SKM-1 (cell line): ENCODE data around the gene RFX7.

ENCODE experiments used
- DNase-seq: peaks from one replicate; lab custom pipeline; 2025; ENCODE audit not compliant: unreplicated experiment; lab: John Stamatoyannopoulos, UW

Gene RFX7

DNA sequence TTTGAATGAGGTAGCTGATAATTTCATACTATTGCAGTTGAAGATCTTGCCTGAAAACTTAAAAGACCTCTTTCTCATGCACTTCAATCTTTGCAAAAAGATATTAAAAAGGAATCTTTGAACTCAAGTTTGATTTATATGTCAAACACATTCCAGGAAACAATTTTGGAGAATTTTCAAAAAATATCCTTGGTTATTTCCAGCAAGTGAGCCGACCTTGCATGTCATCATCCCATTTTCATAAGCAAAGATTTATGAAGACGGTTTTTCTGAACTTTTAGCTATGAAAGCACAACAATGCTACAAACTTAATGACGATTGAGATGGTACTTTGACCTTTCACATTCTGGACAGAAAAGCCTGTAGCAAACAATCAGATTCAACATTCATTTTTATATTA, 95.6 kb downstream of the RFX7 start:
- DNase-seq: no peak

DNA sequence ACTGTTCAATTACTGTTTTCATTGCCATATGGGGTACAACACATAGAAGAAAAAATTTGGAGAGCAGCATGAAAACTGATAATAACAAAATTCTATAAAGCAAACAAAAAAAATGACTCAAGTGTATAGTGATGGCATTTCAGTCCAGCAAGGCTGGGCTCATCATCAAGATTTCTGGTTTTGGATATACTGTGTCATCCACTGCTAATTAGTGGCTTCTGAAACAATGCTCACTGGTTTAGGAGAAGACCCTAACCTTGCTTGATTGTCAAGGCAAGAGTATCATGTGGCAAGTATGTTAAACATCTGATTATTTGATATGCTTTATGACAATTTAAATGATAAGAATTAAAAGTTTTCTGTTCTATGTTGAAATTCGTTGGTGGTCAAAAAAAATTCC, 96.9 kb downstream of the RFX7 start:
- no peak for DNase-seq

DNA sequence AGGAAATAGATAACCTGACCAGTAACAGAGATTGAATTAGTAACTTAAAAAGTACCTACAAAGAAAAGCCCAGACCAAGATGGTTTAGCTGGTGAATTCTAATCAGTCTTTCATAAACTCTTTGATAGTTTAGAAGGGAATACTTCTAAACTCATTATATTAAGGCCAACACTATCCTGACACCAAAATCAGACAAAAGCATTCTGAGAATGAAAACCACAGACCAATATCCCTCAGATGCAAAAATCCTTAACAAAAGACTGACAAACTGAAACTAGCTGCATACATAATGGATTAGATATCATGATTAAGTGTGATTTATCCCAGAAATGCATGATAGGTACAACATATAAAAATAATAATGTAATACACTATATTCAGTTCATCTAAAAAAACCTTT, 115.6 kb downstream of the RFX7 start:
- no peak for DNase-seq

DNA sequence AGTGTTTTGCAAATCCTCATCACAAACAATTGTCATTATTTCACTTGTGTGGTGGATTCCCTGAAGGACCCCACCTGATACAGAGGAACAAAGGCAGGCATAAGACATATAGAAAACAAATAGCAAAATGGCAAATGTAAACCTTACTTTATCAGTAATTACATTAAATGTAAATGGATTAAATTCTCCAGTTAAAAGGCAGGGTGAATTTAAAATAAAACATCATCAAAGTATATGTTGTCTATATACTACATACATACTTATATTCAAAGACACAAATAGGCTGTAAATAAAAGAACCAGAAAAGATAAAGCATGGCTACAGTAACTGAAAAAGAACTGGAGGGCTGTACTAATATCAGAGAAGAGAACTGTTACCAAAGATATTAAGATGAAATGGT, 117.3 kb downstream of the RFX7 start:
- DNase-seq: no peak

DNA sequence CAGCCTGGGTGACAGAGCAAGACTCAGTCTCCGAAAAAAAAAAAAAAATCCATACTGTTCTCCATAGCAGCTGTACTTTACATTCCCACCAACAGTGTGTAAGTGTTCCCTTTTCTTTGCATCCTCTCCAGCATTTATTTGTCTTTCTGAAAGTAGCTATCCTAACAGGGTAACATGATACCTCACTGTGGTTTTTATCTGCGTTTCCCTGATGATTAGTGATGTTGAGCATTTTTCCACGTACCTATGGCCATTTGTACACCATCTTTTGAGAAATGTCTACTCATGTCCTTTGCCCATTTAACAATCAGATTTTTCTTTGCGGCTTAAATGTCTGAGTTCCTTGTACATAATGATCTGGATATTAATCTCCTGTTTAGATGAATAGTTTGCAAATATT, 119.3 kb downstream of the RFX7 start:
- DNase-seq: no peak

DNA sequence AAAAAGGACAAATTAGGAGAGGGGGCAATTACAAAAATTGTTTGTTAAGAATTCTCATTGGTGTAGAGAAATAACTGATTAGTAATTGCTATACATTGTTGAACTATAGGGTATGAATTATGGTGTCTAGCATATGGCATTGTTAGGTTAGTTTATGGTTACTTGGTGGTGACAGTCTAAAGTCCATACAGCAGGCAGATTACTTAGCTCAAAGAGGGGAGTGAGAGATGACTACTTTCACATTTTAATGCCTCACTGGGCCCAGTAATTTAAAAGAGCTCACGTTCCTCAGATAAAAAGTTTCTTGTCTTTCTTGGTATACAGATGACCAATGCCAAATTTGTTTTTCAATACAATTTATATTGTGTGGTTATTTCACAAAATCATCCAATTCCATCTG, 137.8 kb downstream of the RFX7 start:
- DNase-seq: no peak

DNA sequence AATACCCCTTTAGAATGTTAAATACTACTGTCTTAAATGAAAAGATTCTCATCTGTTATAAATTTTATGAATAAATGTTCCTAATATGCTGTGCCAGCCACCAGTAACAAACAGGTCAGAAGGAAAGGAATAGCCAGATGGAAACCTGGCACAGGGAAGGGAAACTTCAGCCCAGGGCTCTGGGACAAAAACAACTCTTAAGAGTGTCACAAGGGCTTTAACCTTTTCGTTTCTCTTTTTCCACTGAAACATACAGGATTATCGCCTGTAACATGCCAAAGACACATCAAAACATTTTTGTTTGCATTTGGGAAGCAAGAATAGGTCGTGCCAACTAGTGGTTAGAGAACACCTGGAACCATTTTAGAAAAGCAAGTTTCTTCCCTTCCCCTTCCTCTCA, 141.2 kb downstream of the RFX7 start:
- no peak for DNase-seq

DNA sequence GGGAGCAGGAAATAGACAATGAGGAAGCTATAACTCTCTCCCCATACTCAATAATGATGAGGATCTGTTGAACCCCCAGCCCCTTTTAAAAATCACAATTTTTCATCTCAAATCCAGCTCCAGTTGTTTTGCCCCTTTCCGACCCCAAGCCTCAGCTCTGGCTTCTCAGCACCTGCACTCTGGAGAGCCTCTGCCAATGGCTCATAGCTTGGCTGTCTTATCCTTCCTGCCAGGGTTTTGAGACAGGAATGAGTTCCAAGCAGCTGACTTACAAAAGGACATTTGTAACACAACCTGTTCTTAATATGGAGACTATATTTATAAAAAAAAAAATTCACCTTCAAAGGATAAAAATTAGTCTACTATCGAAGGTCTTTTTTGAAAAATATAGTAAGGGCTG, 144.4 kb downstream of the RFX7 start:
- no peak for DNase-seq

DNA sequence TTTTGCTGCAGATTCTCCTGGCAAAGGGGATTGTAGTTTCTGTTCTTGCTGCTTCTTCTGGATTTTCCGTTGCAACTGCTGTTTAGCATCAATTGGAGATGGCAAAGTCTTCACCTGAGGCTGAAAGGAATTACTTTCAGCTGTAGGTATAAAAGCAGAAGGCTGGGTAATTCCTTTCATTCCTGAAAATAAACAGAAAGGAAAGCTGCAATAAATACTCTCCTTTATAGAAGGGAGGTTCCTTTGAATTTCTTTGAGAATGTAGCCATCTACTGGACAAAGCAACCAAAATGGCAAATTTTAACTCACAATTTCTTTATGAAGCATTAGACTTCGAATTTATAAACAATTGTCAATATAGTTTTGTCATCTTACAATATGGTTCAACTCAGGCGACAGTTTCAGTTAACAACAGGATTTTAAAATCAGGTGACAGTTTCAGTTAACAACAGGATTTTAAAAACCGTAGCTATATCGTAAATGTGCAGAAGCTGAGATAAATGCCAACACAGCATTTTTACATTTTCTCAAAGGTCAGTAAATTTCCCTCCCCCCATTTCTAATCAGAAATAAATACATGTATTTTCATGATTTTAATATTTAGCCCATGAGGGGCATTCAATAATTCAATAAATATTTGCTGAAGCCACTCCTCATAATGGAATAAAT, 145.3 kb downstream of the RFX7 start:
- no peak for DNase-seq

DNA sequence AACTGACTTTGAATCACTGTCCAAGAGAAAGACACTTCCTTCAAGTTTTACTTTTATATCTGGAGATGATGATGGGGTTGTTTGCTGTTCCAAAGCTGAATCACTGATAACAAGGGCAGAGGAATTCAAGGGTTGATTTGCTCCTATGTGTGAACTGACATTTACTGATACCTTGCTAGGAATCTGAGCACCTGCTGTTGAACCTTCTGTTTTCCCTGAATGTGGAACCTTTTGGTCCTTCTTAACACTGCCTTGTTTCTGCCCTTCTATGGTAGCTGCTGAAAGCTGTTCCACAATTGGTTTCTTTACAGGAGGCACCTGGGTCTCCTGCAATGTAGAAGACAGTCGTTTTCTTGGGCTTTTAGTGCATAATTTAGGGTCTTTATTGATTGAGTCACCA, 148.3 kb downstream of the RFX7 start:
- DNase-seq: no peak

DNA sequence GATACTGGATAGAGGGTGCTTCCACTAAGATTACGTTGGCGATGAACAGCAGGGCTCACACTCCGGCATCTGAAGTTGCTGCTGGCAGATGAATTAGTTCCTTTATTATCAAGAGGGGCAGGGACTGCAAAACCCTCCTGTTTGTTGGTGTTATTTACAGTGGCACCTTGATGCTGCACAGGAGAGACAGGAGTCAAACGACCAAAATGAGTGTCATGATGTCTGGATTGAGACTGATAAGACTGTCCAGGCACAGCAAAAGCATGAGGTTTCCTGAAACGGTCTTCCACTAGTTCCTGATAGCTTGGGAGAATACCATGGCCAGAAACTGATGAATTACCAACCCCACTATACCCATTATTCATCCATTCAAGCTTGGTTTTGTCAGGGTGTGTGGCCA, 149.5 kb downstream of the RFX7 start:
- no peak for DNase-seq

DNA sequence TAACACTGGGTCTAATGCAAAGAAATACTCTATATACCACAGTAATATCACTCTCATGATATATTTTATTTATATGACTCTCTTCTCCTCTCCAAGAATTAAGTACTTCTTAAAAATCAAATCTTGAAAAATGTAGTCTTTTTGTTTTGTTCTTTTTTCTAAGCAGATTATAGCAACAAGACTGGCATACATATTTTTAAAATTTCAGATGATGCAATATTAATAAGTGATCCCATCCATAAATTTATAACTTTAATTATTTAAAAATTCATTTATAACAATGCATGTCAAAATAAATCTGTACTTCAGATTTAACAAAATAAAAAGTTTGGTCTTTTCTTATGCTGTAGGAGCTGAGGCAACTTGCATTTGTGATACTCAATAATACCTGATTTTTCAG, 155.3 kb downstream of the RFX7 start:
- DNase-seq: no peak

DNA sequence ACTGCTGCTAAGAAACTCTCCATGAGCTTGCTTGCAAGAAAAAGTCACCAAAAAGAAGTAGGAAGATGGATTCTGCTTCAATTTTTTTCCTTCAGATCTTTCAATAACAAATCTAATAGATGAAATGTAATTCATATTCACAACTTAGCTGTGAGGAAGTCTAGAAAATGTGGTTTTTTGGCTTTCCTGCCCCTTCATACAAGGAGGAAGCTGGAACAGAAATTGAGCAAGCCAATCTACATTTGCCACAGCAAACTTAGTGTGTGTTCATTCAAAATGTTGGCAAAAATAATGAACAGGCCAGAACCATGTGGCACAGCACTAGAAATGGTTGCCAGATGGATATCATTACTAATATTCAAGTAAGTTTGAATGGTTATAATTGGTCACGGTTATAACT, 157.1 kb downstream of the RFX7 start:
- peak; percentile 33 for DNase-seq

DNA sequence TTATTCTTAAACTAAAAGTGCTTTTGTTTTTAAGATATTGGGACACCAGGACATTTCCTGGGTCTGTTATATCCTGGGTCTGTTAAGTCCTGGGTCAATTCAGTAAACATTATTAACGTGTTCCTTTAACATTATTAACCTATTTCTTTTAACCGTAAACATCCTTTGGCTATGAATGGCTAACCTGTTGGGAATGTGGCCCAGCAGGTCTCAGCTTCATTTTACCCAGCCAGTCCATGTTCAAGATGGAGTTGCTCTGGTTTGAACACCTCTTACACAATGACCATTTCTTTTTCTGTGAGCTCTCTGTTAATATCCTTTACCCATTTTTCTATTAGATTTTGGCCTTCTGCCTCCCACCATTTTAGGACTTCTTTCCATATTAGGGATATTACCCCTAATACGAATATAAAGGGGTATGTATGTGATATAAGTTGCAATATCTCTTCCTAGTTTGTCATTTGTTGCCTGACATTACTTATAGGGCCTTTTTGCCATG, 161.4 kb downstream of the RFX7 start:
- DNase-seq: no peak

DNA sequence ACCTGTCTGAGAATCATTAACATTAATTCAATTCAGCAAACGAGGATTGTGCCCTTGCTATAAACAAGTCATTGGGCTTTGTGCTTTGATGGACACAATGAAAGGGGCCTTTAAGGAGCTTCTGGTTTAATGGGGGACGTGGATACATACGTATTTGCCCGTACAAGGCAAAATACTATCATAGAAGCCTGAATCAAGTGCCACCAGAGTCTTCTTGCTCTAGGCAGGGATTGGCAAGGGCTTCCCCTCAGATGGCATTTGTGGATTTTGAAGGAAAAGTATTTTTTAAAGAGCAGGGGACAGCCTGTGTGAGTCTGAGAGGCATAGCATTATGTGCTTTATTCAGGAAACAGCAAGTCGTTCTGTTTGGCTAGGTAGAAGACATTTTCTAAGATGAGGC, 166.6 kb downstream of the RFX7 start:
- no peak for DNase-seq

DNA sequence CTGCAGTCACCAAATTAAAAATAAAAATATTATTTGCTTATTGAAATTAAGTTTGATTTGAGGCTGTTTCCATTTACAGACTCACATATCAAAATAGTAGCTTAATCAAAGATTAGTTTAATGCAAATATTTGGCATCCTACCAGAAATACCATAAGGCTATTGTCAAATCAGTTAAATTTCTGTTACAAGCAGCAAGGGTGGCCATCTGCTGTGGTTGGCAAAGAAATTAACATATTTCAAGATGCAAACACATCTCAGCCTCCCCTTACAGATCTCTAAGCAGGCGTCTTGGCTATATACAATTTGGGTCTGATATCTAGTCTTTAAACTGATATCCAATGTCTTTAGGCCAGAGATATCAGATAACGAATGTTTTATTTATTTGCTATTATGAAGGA, 167.0 kb downstream of the RFX7 start:
- no peak for DNase-seq

DNA sequence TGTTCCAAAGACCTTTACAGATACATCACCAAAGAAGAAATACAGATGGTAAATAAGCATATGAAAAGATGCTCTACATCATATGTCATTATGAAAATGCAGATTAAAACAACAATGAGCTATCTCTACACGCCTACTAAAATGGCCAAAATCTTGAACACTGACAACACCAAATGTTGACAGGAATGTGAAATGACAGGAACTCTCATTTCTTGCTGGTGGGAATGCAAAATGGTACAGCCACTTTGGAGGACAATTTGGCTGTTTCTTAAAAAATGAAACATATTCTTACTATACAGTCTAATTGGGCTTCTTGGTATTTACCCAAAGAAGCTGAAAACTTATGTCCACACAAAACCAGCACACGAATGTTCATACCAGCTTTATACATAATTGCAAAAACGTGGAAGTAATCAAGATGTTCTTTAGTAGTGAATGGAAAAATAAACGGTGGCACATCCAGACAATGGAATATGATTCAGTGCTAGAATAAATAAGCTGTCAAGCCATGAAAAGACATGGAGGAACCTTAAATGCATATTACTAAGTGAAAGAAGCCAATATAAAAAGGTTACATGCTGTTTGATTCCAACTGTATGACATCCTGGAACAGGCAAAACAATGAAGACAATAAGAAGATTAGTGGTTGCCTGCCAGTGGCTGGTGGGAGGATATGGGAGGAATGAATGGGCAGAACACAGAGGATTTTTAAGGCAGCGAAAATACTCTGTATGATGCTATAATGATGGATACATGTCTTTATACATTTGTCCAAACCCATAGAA, 169.0 kb downstream of the RFX7 start:
- no peak for DNase-seq

DNA sequence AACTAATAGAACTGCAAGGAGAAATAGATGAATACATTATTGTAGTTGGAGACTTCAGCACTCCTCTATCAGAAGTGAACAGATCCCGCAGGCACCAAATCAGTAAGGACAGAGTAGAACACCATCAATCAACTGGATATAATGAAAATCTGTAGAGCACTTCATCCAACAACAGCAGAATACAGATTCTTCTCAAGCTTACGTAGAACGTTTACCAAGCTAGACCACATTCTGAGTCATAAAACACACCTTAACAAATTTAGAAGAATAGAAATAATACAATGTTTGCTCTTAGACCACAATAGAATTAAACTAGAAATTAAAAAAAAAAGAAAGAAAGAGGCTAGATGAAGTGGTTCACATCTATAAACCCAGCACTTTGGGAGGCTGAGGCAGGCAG, 179.5 kb downstream of the RFX7 start:
- DNase-seq: no peak

DNA sequence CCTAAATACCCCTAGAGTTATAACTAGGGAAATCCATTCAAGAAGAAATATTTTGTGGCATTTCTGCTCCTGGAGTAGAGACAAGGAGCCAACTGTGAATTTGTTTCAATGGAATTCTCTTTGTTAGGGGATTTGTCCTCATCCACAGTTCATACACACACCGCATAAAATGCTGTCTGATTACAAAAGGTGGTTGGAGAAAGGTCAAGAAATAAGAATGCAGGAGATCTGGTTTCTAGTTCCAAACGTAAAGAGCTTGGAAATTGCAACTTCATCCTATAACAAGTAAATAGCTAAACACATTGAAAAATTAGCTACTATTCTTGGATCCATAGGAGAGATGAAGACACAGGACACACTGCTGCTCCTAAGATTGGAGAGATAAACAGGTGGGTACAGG, 184.0 kb downstream of the RFX7 start:
- no peak for DNase-seq

DNA sequence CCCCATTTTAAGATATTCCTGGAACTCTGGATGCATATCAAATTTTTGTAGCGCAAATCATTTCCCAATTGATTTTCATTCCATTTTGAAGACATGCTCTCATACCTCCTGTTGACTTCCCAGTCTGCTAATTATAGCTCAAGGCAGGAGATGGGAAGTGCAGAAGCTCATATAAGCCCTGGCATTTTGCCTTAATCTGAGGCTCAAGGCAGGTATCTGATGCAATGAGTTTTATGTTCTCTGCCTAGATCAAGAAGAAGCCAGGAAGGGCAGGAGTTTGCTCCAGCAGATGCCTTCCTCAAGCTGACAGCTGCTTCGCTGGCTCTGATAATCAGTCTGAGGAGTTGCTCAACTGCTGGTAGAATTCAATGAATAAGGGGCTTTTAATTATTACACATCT, 184.7 kb downstream of the RFX7 start:
- no peak for DNase-seq

DNA sequence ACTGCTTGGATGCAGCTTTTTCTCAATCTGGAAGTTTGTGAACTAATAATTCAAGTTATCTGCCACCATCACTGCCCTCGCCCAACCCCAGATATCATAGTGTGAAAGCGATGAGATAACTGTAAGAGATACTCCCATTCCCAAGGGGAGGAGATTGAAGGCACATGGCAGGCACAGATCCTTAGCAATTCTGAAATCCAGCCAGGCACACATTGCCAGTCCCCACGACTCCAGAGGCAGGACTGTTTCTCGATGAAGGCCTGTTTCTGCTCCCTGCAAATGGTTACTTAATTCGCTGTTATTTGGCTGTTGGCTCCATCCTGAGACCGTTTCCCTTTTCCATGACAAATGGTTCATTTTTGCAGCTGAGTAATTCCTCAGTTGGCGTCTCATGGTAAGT, 187.1 kb downstream of the RFX7 start:
- DNase-seq: no peak

DNA sequence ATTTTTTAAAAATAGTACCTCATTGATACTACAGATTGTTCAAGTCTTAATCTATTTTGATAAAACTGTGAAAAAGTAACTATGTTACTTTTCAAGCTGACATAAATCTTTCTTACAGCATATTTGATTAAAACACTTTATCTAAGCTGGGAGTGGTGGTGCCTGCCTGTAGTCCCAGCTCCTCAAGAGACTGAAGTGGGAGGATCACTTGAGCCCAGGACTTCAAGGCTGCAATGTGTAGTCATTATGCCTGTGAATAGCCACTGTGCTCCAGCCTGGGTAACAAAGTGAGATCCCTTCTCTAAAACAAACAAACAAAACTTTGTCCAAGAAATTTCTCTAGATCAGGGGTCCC, 190.7 kb downstream of the RFX7 start:
- DNase-seq: no peak
